Endometrial microvascular endothelial cells (primary cell): Measurements from ENCODE around the gene KAT6B. TPM values are rescaled to one million over a fixed set of nuclear protein-coding genes. Genes with fewer than 3 reads are reported as not detected.

Source experiments
- in situ Hi-C: cut with HindIII; loops from 2 replicates; pipeline ENCODE4 v1.10.0; 2017; ENCODE audit warnings: low sequenced_read_pairs, low pct_unique_long_range_greater_than_20kb; ENCODE audit errors: inconsistent ontology term
- total RNA-seq: library from RNA; depleted of rRNA; stranded (reverse); fragments of >200 nt; gene quantifications from one replicate; pipeline ENCODE4 v1.2.3, GENCODE V29; 2015; ENCODE audit errors: inconsistent ontology term

KAT6B gene
- total RNA-seq, 1 donor from 2014 or later: 6.5 TPM

DNA sequence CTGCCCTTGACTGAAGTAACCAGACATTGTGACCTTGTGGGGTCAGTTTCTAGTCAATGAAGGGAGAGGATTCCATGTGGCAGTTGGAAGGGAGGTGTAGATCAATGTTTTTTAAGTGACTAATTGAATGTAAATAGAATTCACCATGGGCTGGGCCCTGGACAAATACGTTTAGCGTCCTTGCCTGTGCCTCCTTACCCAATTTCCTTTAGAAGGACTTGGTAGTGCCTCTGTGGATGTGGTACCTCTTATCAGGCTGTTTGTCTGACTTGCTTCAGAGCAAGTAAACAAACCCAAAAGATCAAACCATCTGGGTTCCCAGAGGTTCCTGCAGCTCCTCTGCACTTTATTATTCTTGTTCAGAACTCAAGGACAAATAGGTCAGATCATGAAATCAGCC, 4.3 kb upstream of the KAT6B start:
- in situ Hi-C loops: no loop called here

GRCh38 chr10:74822521-74823089, 3.8 kb upstream of the KAT6B start:
- in situ Hi-C loops: no loop called here

DNA sequence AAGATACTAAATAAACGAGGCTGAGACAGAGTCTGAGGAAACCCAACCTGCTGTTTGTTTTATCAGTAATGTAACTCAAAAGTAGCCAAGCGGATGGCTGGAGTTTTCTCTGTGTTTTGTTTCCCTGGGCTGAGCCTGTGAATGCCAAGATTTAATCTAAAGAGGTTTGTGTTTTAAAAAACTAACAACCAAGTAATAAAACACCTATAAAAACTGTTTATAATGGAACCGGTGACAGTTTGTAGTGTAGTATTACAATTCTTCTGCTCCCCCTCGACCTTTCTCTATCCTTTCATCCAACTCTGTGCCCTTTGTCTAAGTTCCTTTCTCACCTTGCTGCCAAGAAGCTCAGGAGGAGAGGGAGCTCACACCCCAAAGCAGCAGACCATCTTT, 2.6 kb upstream of the KAT6B start:
- in situ Hi-C loops: no loop called here

DNA sequence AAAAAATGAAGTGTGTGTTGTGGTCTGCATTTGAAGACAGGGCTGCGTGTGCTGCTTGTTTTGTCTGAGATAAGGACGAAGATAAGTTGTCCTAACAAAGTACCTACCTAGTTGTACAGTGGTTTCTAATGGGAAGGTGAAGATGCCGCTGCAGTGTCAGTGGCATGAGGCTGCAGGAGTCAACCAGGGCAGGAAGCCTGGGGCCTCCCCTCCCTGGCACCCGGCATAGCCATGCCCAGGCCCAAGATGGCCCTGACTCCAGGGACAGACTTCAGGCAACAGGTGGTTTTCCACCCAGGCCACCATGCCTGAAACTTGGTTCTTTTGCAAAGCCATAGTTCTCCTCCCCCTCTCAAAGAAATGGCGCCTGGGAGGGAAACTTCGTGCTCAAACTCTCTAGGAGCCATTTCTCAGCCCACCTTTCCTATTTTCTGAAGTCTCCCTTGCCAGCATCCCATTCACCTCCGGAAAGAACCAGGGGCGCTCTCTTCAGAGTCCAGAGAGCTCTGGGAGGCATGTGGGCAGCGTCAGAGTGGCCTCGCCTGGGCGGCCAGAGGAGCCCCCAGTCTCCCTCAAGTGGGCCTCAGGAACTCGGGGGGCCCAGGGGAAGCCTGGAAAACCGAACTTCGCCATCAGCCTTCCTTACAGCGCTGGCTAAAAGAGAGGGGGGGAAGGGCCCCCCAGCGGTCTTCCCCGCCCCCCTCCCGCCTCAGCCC, 2.1 kb upstream of the KAT6B start:
- in situ Hi-C loops: no loop called here

DNA sequence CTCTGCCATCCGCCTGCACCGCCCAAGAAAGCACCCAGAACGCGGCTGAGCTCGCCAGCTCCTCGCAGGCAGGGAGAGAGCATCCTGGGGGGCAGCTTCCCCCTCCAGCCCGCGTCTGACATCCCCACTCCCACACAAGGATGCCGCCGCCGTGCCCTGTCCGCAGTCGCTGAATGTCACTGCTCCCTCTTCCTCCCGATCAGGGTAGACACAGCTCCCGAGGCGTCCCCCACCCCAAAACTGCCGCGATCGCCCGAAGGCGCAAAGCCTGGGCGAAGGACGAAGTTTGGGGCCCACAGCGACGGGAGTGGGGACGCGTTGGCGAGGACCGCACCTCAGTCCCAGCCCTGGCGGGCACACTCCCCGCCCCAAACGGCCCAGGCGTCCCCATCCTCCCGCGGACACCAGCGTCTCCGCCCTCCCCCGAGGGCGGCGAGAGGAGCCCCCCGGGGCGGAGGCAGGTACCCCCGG, 1.5 kb upstream of the KAT6B start:
- in situ Hi-C loops: no loop called here

DNA sequence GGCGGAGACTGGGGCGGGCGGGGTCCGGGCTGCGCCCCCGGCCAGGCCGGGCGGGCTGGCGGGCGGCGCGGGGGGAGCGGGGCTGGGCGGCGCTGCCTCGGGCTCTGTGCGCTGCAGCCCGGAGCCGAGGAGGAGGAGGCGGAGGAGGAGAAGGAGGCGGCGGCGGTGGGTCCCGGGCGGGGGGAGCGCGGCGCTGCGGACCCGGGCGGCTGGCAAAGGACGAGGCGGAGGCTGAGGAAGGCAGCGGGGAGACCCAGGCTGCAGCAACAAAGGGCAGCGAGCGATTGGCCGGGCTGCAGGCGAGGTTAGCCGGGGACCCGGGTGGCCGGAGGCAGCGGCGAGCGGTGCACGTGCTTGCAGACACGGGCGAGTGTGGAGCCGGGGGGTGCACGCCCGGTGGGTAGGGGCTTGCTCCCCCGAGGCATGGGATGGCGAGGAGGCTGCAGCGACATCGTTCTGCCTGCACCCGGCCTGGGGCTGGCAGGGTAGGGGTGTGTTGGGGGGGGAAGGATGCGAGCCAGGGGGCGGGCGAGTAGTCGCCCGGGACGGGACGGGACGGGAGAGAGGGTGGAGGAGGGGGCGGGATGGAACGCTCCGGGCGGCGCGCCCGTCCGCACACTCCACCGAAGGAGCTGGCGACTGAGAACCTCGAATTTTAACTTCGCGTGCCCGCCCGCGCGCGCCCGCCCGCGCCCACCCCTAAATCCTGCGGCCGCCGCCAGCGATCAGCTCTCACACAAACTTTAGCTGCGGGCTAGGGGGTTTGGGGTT, 844 bp upstream of the KAT6B start:
- in situ Hi-C loops: no loop called here

GRCh38 chr10:74827045-74827441, 643 bp downstream of the KAT6B start:
- in situ Hi-C loops: no loop called here

GRCh38 chr10:74827694-74828093, 1.3 kb downstream of the KAT6B start:
- in situ Hi-C loops: no loop called here

- in situ Hi-C loops: no loop called here
Observed at GRCh38 chr10:74828946-74829345, 2.5 kb downstream of the KAT6B start.

DNA sequence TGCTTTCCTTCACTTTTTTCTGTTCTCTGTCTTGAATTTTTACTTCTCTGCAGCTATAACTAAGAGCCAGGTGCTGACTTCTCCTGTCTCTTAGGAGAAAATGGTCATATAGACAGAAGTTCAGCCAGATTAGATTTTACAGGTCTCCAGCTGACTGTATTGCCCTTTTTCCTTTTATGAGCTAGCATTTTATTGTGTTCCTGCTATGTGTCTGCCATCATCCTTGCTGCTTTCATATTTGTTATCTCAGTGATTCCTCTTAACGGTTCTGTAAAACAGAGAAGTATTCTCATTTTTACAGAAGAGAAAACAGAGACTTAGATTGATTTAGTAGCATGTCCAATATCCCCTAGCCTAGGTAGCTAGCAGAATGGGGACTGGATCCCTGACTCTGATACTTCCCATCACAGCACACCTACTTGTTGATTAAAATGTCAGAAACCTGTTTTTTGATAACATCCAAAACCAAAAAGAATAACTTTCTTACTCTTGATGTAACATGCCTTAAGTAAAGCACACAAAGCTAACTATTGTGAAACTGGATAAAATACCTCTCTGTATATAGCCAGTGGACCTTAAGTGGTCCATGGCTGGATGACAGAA, 5.2 kb downstream of the KAT6B start:
- in situ Hi-C loops: no loop called here

GRCh38 chr10:74835963-74836362, 9.6 kb downstream of the KAT6B start:
- in situ Hi-C loops: no loop called here

DNA sequence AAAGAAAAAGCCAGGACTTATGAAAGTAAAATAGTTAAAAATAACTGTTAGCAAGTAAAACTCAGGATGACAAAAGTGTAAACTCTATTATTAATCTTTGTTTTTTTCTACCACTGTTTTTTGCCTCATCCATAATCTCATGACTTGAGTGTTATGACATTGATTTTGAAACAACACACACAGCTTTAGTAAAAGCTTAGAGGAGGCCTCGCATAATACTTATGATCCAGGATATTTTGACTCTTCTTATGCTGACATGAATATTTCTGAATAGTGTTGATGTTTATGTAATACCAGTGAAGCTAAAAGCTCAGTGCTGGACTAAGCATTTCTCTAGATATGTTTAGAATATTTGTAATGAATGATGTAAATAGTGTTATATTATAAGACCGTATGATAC, 10.5 kb downstream of the KAT6B start:
- in situ Hi-C loops: no loop called here

GRCh38 chr10:74837743-74838142, 11.3 kb downstream of the KAT6B start:
- in situ Hi-C loops: no loop called here

GRCh38 chr10:74839708-74840107, 13.3 kb downstream of the KAT6B start:
- in situ Hi-C loops: no loop called here

DNA sequence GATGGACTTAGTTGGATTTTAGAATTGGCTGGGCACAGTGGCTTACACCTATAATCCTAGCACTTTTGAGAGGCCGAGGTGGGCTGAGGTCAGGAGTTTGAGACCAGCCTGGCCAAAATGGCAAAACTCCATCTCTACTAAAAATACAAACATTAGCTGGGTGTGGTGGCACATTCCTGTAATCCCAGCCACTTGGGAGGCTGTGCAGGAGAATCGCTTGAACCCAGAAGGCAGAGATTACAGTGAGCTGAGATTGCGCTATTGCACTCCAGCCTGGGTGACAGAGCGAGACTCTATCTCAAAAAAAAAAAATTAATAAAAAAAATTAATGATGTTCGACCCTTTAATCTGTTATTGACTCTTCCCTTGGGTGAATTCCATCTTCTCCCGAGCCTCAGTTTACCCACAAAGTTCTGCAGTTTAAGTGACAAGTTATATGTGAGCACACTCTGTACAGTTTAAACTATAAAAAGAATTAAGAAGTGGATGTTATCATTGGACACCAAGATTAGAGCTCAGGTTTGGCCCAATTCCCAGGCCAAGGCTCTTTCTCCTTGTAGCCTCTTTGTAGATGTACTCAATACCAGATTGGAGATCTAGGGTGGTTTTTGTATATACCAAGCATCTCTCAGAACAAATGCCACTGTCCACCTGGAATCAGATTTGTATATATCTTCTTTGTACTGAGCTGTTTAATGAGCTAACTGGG, 15.0 kb downstream of the KAT6B start:
- in situ Hi-C loops: no loop called here

GRCh38 chr10:74842301-74842954, 16.0 kb downstream of the KAT6B start:
- in situ Hi-C loops: no loop called here

DNA sequence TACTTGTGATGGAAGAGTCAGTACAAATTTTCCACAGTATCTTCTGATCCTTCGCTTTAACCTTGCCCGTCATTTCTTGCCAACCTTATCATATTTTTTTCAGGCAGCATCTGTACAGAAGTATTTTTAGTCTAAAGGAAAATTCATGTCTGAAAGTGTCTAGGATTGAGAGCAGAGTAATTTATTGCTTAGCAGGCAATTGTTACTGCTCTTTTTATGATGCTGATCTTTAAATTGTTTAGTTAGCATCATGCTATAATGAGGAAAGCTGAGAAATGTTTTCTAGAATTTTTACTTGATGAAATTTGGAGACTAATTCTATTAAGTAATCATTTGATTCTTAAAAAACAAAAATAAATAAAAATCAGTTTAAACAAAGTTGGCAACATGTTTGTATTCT, 20.6 kb downstream of the KAT6B start:
- in situ Hi-C loops: no loop called here

- in situ Hi-C loops: no loop called here
Observed at GRCh38 chr10:74851831-74852230, 25.4 kb downstream of the KAT6B start.

- in situ Hi-C loops: no loop called here
Observed at GRCh38 chr10:74852381-74852780, 26.0 kb downstream of the KAT6B start.
